Measurements from ENCODE around the gene PFDN4. TPM values are rescaled to one million over a fixed set of nuclear protein-coding genes. Genes with fewer than 3 reads are reported as not detected.

Gene PFDN4
- total and polyA plus RNA-seq, 2 of the 13 experiments (the other 11 are each of a cell fraction or from before 2014, with no cell fraction given): 59.8 to 227 TPM

GRCh38 chr20:54207743-54208547 is at the start of gene PFDN4 (continued):
- TF ChIP-seq, protein P1, sequence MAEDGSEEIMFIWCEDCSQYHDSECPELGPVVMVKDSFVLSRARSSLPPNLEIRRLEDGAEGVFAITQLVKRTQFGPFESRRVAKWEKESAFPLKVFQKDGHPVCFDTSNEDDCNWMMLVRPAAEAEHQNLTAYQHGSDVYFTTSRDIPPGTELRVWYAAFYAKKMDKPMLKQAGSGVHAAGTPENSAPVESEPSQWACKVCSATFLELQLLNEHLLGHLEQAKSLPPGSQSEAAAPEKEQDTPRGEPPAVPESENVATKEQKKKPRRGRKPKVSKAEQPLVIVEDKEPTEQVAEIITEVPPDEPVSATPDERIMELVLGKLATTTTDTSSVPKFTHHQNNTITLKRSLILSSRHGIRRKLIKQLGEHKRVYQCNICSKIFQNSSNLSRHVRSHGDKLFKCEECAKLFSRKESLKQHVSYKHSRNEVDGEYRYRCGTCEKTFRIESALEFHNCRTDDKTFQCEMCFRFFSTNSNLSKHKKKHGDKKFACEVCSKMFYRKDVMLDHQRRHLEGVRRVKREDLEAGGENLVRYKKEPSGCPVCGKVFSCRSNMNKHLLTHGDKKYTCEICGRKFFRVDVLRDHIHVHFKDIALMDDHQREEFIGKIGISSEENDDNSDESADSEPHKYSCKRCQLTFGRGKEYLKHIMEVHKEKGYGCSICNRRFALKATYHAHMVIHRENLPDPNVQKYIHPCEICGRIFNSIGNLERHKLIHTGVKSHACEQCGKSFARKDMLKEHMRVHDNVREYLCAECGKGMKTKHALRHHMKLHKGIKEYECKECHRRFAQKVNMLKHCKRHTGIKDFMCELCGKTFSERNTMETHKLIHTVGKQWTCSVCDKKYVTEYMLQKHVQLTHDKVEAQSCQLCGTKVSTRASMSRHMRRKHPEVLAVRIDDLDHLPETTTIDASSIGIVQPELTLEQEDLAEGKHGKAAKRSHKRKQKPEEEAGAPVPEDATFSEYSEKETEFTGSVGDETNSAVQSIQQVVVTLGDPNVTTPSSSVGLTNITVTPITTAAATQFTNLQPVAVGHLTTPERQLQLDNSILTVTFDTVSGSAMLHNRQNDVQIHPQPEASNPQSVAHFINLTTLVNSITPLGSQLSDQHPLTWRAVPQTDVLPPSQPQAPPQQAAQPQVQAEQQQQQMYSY (CRISPR knock-in tag; IDR thresholded peaks at IDR 0.05): peak; percentile 41; the same call in 1 of the 2 replicates
- TF ChIP-seq GPBP1L1 (CRISPR knock-in tag; IDR thresholded peaks at IDR 0.05): no peak
- TF ChIP-seq MAFK (conservative IDR thresholded peaks at IDR 0.05 in 1 of 2, IDR thresholded peaks at IDR 0.05 in 1 of 2; ENCODE audit: low read length in 2 of 2): no peak
- TF ChIP-seq, protein P2, sequence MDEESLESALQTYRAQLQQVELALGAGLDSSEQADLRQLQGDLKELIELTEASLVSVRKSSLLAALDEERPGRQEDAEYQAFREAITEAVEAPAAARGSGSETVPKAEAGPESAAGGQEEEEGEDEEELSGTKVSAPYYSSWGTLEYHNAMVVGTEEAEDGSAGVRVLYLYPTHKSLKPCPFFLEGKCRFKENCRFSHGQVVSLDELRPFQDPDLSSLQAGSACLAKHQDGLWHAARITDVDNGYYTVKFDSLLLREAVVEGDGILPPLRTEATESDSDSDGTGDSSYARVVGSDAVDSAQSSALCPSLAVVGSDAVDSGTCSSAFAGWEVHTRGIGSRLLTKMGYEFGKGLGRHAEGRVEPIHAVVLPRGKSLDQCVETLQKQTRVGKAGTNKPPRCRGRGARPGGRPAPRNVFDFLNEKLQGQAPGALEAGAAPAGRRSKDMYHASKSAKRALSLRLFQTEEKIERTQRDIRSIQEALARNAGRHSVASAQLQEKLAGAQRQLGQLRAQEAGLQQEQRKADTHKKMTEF (CRISPR knock-in tag; IDR thresholded peaks at IDR 0.05): peak; percentile 86
- TF ChIP-seq ZSCAN21 (CRISPR knock-in tag; IDR thresholded peaks at IDR 0.05; ENCODE audit: borderline replicate concordance): peak; percentile 80
- peak; percentile 50; the same call in 1 of the 2 replicates for TF ChIP-seq ZNF777 (CRISPR knock-in tag; IDR thresholded peaks at IDR 0.05)
- peak; percentile 96 for TF ChIP-seq TAF1 (CRISPR knock-in tag; IDR thresholded peaks at IDR 0.05)
- TF ChIP-seq HOXA3 (CRISPR knock-in tag; IDR thresholded peaks at IDR 0.05): peak; percentile 90
- no peak for TF ChIP-seq ZNF326 (CRISPR knock-in tag; IDR thresholded peaks at IDR 0.05; ENCODE audit: borderline replicate concordance)
- peak; percentile 80; the same call in 1 of the 2 replicates for TF ChIP-seq ZC3H13 (CRISPR knock-in tag; IDR thresholded peaks at IDR 0.05)
- no peak for TF ChIP-seq MTA3 (CRISPR knock-in tag; IDR thresholded peaks at IDR 0.05)
- TF ChIP-seq ZSCAN20 (CRISPR knock-in tag; IDR thresholded peaks at IDR 0.05; ENCODE audit: borderline replicate concordance): peak; percentile 97
- TF ChIP-seq ZNF274 (CRISPR knock-in tag; IDR thresholded peaks at IDR 0.05): peak; percentile 66; the same call in 1 of the 2 replicates
- TF ChIP-seq GLMP (CRISPR knock-in tag; IDR thresholded peaks at IDR 0.05; ENCODE audit: borderline replicate concordance): no peak
- TF ChIP-seq ZBTB7B (CRISPR knock-in tag; IDR thresholded peaks at IDR 0.05): peak; percentile 93
- peak; percentile 47; the same call in 1 of the 2 replicates for TF ChIP-seq JUN (CRISPR knock-in tag; IDR thresholded peaks at IDR 0.05)
- TF ChIP-seq NCOR1 (IDR thresholded peaks at IDR 0.05; ENCODE audit: borderline replicate concordance, low read length): peak; percentile 47; the same call in 1 of the 2 replicates
- TF ChIP-seq HNRNPLL (IDR thresholded peaks at IDR 0.05; ENCODE audit: low read depth, low read length, poor library complexity, severe bottlenecking): peak; percentile 79
- TF ChIP-seq ZNF775 (CRISPR knock-in tag; IDR thresholded peaks at IDR 0.05; ENCODE audit: borderline replicate concordance): no peak
- TF ChIP-seq ZNF562 (CRISPR knock-in tag; IDR thresholded peaks at IDR 0.05; ENCODE audit: borderline replicate concordance): no peak; the same call in 1 of the 2 replicates
- TF ChIP-seq ZSCAN31 (CRISPR knock-in tag; IDR thresholded peaks at IDR 0.05; ENCODE audit: low read depth): peak; percentile 97
- TF ChIP-seq ZNF572 (CRISPR knock-in tag; IDR thresholded peaks at IDR 0.05): peak; percentile 90; the same call in 1 of the 2 replicates
